HG03175 (cell line): Measurements from ENCODE around the gene GMPPA.

Experiments
- ATAC-seq: cut with Tn5 transposase; IDR thresholded peaks from one replicate; pipeline ENCODE4 v1.9.1; 2021; ENCODE audit warnings: mild to moderate bottlenecking, moderate library complexity; ENCODE audit not compliant: unreplicated experiment

GMPPA gene

DNA sequence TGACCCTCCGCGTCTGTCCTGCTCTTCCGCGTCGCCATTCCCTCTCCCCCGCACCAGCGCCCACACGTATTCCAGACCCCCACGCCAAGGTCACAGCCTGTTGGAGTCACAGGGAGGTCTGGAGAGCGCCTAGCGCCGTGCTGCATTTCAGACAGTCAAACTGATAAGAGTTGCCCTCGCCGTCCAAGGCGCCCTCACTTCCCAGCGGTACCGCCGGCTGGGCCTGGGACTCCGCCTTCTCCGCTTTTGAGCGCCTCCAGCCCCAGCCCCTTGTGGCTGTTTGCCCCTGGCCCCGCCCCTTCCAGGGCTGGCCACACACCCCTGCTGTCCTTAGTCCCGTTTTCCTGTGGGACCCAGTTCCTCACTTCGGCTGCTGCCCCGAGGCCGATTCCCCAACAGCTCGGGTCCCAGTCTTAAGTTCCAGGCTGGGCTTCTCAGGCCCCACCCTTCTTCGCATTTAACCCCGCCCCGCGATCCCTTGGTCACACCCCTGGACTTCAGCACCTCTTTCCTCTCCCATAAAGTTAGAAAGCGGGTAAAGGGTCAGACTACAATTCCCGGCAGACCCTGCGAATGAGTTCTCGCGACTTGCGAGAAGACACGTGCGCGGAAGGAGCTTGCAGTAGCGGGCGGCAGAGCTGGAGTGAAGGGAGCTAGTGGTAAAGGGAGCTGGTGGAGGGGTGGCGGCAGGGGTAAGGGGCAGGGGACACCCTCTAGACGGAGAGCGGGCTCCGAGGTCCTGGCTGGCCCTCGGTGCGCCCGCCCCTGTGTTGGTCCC, at the start of gene GMPPA:
GMPPA (plus strand) TSS at position 612 of the 778 bp plus-strand sequence. CDS start 1,085 bp downstream, outside the sequence.
- ATAC-seq: peak; percentile 95

DNA sequence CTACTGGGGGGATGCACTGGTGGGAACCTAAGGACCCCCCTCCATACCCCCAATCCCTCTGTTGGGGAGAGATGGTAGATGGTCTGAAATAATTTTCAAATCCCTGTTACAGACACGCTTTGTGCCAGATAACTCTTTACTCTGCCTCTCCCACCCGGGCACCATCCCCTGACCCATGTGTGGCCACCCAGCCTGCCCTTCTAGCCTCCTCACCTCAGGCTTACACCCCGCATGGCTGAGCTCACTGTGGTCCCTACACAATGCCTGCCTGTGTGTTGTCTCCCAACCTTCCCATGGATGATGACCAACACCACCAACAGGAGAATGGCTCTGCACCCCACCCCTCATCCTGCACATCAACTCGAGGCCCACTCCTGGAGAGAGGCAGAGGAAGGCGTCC, 49.1 kb upstream of the GMPPA start:
- ATAC-seq: no peak

DNA sequence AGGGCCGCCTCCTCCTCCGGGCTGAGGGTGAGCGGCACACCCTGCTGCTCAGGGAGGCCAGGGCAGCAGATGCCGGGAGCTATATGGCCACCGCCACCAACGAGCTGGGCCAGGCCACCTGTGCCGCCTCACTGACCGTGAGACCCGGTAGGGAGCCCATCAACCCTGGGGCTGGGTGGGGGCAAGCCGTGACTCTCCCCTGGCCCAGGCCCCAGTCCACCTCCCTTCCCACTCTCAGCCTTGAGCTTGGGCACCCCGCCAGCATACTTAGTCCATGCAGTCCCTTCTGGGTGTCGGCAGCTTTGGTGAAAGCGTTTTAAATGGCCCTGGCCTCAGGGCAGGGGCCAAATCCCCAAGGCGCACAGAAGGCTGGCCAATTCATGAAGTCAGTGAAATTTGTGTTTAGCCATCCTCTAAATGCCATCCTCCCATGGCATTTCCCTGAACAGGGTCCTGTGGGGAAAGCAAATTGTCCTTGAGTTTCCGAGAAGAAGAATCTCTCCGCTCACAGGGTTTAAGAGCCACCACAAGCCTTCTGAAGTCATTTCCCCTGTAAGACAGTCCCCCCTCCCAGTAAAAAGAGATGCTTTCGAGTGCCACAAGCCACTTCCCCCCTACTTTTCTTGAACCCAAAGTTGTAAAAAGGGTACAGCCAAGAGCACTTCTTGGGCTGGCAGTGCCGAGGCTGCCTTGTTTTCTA, 46.9 kb upstream of the GMPPA start:
- no peak for ATAC-seq

DNA sequence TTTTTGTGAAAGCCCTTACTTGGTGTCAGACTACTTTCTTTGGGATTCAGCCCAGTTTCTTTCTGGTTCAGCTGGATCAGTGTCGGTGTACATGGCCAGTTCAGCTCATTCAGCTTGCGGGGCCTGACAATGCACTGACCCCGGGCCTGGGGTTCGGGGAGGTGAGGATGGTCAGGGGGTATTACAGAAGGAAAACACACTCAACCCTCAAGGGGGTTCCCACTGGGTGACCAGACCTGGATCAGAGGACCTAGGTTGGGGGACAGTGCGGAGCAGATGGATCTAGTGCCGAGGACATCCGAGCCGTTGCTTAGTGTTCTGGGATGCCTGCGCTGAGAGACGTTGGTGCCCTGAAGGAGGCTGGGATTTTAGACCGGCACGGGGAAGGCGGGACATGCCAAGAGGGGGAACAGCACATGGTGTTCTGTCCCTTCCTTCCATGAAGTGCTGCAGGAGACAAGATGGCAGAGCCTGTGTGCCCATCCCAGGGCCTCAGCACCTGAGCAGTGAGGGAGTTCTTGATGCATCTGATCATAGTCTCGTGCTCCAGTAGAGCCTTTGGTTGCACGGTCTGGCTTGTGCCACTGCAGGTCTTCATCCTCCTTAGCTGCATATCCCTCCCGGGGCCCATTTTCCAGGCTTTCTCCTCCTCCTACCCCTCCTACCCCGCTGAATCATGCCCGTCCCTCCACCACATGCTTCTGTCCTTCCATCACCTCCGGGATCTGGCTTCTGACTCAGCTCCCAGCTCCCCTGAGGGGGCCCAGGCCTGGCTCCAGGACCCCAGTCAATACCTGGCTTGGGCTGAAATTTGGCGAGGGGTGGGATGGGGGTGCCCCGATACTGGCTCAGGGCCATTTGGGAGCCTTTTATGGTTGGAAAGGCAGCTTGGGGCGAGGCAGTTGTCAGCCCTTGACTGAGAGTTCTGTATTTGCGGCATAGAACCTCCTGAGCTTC, 46.1 kb upstream of the GMPPA start:
- no peak for ATAC-seq

- ATAC-seq: no peak
These were observed 44.8 kb upstream of the GMPPA start for GRCh38 chr2:219453671-219454590.

GRCh38 chr2:219455581-219455980, 43.1 kb upstream of the GMPPA start:
- no peak for ATAC-seq

GRCh38 chr2:219457784-219458369, 40.8 kb upstream of the GMPPA start:
- peak; percentile 36 for ATAC-seq

- no peak for ATAC-seq
These were observed 39.7 kb upstream of the GMPPA start for GRCh38 chr2:219458996-219459395.

GRCh38 chr2:219459460-219460311, 39.0 kb upstream of the GMPPA start:
- peak; percentile 74 for ATAC-seq

GRCh38 chr2:219460424-219460926, 38.2 kb upstream of the GMPPA start:
- no peak for ATAC-seq

DNA sequence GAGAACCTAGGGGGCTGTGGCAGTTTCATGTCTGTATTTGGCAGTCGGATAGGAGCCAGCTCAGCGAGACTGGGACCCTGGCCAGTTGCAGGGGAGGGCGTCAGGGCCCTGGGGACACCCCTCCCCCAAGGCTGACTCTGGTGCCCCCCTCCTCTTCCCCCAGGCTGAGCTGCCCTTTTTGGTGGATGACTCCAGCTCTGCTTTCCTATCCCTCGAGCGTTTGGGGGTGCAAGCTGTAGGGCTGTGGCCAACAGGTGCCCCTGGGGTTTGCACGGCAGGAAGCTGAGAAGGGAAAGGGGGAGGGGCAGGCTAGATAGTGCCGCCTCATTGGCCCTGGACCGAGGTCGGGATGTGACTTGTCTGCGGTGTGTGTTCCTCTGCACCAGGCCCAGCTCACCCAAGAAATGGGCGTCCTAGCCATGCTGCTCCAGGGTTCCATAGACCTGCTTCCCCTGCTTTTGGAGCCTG, 37.6 kb upstream of the GMPPA start:
- no peak for ATAC-seq

DNA sequence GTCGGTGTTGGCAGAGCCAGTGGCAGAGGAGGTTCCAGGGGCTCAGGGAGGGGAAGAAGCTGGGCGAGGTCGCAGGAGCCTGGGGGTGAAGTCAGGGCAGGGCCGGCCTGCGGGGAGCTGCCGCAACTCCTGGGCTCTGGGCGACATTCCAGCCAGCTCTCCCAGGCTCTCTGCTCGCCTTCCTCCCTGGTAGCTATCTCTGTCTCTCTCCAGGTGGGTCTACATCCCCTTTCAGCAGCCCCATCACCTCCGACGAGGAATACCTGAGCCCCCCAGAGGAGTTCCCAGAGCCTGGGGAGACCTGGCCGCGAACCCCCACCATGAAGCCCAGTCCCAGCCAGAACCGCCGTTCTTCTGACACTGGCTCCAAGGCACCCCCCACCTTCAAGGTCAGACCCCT, 37.0 kb upstream of the GMPPA start:
- ATAC-seq: no peak

DNA sequence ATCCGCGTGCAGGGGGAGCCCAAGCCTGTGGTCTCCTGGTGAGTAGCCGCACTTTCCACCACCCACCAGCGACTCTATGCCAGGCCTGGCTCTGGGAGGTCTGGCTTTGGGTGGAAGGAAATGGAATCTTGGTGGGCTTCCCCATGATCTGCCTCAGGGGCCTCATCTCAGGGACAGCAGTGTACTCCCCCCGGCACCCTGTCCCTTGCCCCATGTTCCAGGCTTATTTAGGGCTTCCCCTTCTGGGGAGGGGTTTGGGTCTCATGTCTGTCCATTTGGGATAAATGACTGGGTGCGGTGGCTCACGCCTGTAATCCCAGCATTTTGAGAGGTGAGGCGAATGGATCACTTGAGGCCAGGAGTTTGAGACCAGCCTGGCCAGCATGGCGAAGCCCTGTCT, 36.3 kb upstream of the GMPPA start:
- no peak for ATAC-seq

DNA sequence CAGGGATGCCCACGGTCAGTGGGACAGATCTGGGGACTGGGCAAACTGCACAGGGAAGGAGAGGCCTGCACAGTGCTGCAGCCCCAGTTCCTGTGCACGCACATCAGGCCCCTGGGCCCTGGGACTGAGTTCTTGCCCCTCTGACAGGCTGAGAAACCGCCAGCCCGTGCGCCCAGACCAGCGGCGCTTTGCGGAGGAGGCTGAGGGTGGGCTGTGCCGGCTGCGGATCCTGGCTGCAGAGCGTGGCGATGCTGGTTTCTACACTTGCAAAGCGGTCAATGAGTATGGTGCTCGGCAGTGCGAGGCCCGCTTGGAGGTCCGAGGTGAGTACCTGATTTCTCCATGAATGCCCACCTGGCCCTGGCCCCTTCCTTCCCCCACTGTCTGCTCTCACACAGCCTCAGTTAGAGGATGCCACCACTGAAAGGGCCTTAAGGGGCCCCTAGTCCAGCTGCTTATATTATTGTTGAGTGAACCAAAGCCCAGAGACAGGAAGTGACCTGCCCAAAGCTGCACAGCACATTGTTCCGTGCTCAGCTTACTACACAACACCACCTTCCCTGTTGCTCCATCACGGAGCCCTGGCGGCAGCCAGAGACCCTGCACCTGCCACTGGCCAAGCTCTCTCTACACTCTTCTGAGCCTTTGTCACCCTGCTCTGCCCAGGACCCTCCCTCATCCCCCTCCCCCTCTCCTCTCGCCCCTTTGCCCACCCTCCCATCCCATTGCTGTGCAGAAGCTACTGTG, 34.2 kb upstream of the GMPPA start:
- no peak for ATAC-seq

DNA sequence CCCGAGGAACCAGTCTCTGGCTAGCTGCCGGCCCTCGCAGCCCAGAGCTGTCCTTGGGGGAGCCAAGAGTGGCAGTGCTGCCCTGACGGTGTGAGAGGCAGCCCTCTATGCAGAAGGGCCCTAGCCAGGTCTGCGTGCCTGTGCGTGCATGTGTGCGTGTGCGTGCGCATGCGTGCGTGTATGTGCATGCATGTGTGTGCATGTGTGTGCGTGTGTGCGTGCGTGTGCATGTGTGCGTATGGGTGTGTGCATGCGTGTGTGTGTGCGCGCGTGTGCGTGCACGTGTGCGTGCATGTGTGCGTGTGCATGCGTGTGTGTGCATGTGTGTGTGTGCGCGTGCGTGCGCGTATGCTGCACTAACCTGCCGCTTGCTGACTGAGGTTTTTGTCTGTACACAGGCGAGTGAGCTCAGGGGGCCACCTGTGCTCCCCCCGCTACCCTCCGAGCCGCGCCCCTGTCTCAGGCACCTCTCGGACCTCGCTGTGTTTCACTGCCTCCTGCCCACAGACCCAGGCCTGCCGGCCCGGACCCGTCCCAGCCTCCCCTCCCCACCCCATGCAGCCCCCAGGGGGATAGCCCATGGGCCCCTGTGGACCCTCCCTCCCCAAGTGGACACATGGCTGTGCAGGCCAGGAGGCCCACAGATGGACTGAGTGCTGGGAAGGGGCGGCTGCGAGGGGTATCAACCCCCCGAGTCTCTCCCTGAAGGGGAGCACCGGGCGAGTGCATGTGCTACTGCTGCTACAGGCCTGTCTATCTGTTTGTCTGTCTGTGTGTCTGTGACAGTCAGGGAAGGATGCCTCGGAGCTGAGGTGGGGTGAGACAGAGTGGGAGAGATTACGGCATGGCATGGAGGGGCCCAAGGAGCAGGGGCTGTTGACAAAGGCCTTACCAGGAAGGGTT, 32.8 kb upstream of the GMPPA start:
- ATAC-seq: no peak

GRCh38 chr2:219466816-219467735, 31.6 kb upstream of the GMPPA start:
- no peak for ATAC-seq
